Panc1 (cell line): ENCODE results near the gene BTBD17. TPM values are rescaled to one million over a fixed set of nuclear protein-coding genes. Genes with fewer than 3 reads are reported as not detected.

Source experiments
- ATAC-seq: fragments of 200-7000 bp; cut with Tn5 transposase; 2 replicates; pipeline ENCODE4 v1.9.1; 2020; ENCODE audit warnings: mild to moderate bottlenecking, moderate library complexity
- BruUV-seq: library from RNA; stranded (reverse); fragments of 400-500 nt; replicated peaks from 2 replicates; lab custom pipeline; 2021; lab: Mats Ljungman, UMichigan
- CTCF ChIA-PET: fragments of 300-600 bp; sonication (Branson Sonifier 250); formaldehyde crosslinking; loops from one replicate; lab custom pipeline; 2022; ENCODE audit warnings: antibody characterized with exemption; lab: Charles Lee
- POLR2A ChIA-PET: fragments of 300-600 bp; sonication (Branson Sonifier 250); formaldehyde crosslinking; loops from one replicate; lab custom pipeline; 2022; ENCODE audit warnings: antibody characterized with exemption; lab: Charles Lee
- DNase-seq: peaks from one replicate; pipeline ENCODE4 v3.0.0-alpha.2; 2010; ENCODE audit warnings: low read depth, low spot score
- H3K27ac ChIP-seq: 2 replicates; pipeline ENCODE4 v1.5.1; 2011; ENCODE audit warnings: mild to moderate bottlenecking, low read length, inconsistent platforms
- H3K27me3 ChIP-seq: fragments of 200-500 bp; sonication (Bioruptor generic); 2 replicates; pipeline ENCODE4 v1.6.0; 2014; ENCODE audit warnings: low read length, inconsistent platforms; ENCODE audit not compliant: control insufficient read depth, insufficient read depth
- H3K36me3 ChIP-seq: fragments of 200-500 bp; sonication (Bioruptor generic); 2 replicates; pipeline ENCODE4 v1.5.1; 2014; ENCODE audit warnings: inconsistent platforms, mild to moderate bottlenecking, low read length, moderate library complexity; ENCODE audit not compliant: control insufficient read depth, insufficient read depth
- H3K4me1 ChIP-seq: 2 replicates; pipeline ENCODE4 v1.5.1; 2011; ENCODE audit warnings: inconsistent platforms, mild to moderate bottlenecking, low read length, moderate library complexity; ENCODE audit not compliant: control insufficient read depth, insufficient read depth
- H3K4me3 ChIP-seq, 2 experiments: 2 replicates each; pipeline ENCODE4 v1.5.1; 2011 to 2012; ENCODE audit warnings: low read depth in 2 of 2, low read length in 2 of 2, mild to moderate bottlenecking in 2 of 2, inconsistent platforms in 1 of 2, moderate library complexity in 1 of 2
- H3K9me3 ChIP-seq: fragments of 200-500 bp; sonication (Bioruptor generic); 2 replicates; pipeline ENCODE4 v1.5.1; 2014; ENCODE audit warnings: low read depth, mild to moderate bottlenecking, inconsistent platforms, low read length, moderate library complexity; ENCODE audit not compliant: control insufficient read depth, insufficient read depth
- CTCF ChIP-seq: fragments of 450-650 bp; IDR thresholded peaks from 2 replicates; pipeline ENCODE4 v1.5.1; 2017; ENCODE audit warnings: mild to moderate bottlenecking
- POLR2AphosphoS5 ChIP-seq: IDR thresholded peaks from 2 replicates; pipeline ENCODE4 v1.6.1; 2012; ENCODE audit warnings: mild to moderate bottlenecking, low read depth, low read length, moderate library complexity
- REST ChIP-seq, 2 experiments: IDR thresholded peaks; 2 replicates each; pipeline ENCODE4 v1.6.1; 2011 to 2012; ENCODE audit warnings: low read depth in 2 of 2, control low read depth in 1 of 2, low read length in 1 of 2, mild to moderate bottlenecking in 1 of 2, moderate library complexity in 1 of 2; ENCODE audit not compliant: insufficient read depth in 1 of 2
- SIN3A ChIP-seq: IDR thresholded peaks from 2 replicates; pipeline ENCODE4 v1.6.1; 2012; ENCODE audit warnings: low read depth, mild to moderate bottlenecking, low read length, moderate library complexity, borderline replicate concordance; ENCODE audit not compliant: insufficient read depth
- TCF7L2 ChIP-seq: IDR thresholded peaks from 2 replicates; pipeline ENCODE4 v1.6.1; 2011; ENCODE audit warnings: mild to moderate bottlenecking, low read depth, low read length, inconsistent platforms
- in situ Hi-C: cut with HindIII; loops from 2 replicates; pipeline ENCODE4 v1.10.0; 2016; ENCODE audit warnings: low sequenced_read_pairs, low pct_unique_long_range_greater_than_20kb
- intact Hi-C: fragments of 100-400 bp; cut with micrococcal nuclease; formaldehyde crosslinking; loops from one replicate; pipeline ENCODE4 v1.10.0; 2022; ENCODE audit not compliant: unreplicated experiment
- total RNA-seq: library from RNA; stranded (reverse); gene quantifications from one replicate; pipeline ENCODE4 v1.2.1, GENCODE V29; 2021; ENCODE audit not compliant: unreplicated experiment

BTBD17 gene
- total RNA-seq, 1 experiment from 2014 or later, result not detected

GRCh38 chr17:74357466-74357809 lies 4.2 kb downstream of the BTBD17 start:
- TF ChIP-seq TCF7L2, result no peak
- TF ChIP-seq CTCF, result no peak
- TF ChIP-seq REST (IDR thresholded peaks at IDR 0.05; ENCODE audit: insufficient read depth in 1 of 2, low read depth in 2 of 2, low read length in 1 of 2), result no peak
- no peak for TF ChIP-seq POLR2AphosphoS5
- TF ChIP-seq SIN3A, result no peak
- in situ Hi-C loops (no loop called here), intact Hi-C loops (no loop called here)
- Histone ChIP-seq H3K4me1 (no peaks in the 10 kb centered on the region), H3K36me3 (no peaks in the 10 kb centered on the region), H3K27me3 (peaks cover 7% of the 10 kb centered on the region), H3K9me3 (no peaks in the 10 kb centered on the region), H3K4me3 (no peak overlapping the region), H3K27ac (no peak overlapping the region)
- ChIA-PET CTCF (interaction anchor here (0.6 kb wide), 1 partner anchor 168 kb away, joined by 3 read pairs; no protein-coding TSS in a partner anchor), POLR2A (no interaction called here)
- DNase-seq (no peak), ATAC-seq (no peak)
- no TSS peak for BruUV-seq

DNA sequence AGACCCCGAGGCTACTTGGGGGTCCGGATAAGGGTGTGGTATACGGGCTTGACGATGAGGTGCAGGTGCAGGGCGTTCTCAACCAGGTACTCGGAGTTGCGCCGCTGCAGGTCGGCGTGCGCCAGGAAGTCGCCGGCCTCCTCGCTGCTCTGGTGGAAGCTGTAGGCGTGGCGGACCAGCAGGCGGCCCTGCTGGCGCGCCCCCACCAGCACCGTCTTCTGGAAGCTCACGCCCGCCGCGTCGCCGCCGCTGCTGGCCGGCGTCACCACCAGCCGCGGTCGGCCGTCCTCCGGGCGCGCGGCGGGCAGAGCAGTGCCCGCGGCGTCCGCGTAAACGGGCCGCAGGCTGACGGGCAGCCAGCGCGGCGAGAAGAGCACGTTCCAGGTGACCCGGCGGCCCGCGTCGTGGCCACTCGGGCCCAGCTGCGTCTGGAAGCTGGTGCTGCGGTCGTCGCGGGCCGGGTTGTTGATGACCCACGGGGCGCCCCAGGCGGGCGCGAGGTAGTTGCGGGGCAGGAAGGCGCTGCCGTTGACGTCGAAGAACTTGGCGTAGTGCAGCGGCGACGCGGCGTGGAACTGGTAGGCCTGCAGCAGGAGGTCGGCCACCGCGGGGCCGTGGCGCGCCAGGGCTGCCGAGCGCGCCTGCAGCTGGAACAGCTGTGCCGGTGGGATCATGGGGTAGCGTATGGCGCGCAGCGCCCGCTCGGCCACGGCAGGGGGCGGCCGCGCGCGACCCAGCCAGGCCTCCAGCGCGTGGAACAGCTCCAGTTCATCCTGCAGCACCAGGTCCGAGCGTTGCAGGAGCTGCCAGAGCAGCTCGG lies 4.8 kb downstream of the BTBD17 start:
- ATAC-seq, result no peak
- TF ChIP-seq POLR2AphosphoS5 (no peak), CTCF (peak; percentile 19; the same call in 1 of the 2 replicates), REST (IDR thresholded peaks at IDR 0.05; ENCODE audit: insufficient read depth in 1 of 2, low read depth in 2 of 2, low read length in 1 of 2) (no peak)
- Histone ChIP-seq H3K27me3 (peaks cover 7% of the 10 kb centered on the region), H3K4me3 (no peak overlapping the region), H3K9me3 (no peaks in the 10 kb centered on the region), H3K27ac (no peak overlapping the region), H3K4me1 (no peaks in the 10 kb centered on the region; the same call in 1 of the 2 replicates), H3K36me3 (no peaks in the 10 kb centered on the region)
- CTCF ChIA-PET, result interaction anchor here (0.5 to 0.6 kb wide), 3 partner anchors 53 to 350 kb away, joined by 3 to 6 read pairs (median 4); no protein-coding TSS in a partner anchor
- POLR2A ChIA-PET, result no interaction called here
- intact Hi-C loops (no loop called here), in situ Hi-C loops (no loop called here)
- DNase-seq, result no peak
- BruUV-seq, result no TSS peak
